Endothelial cell of umbilical vein (primary cell): Measurements from ENCODE around the gene OCIAD2. TPM values are rescaled to one million over a fixed set of nuclear protein-coding genes. Genes with fewer than 3 reads are reported as not detected.
A peak's percentile ranks its signal among the peaks of the same experiment; 100 is the strongest.

Source experiments
- BruUV-seq: library from RNA; stranded (reverse); fragments of 400-500 nt; replicated peaks from 2 replicates; lab custom pipeline; 2021; lab: Mats Ljungman, UMichigan
- CTCF ChIA-PET: fragments of 300-600, 350-600 bp; sonication (Branson Sonifier 250); formaldehyde crosslinking; loops from one replicate; lab custom pipeline; 2021; ENCODE audit warnings: antibody characterized with exemption, inconsistent platforms; lab: Charles Lee
- POLR2A ChIA-PET: fragments of 300-600, 350-600 bp; sonication (Branson Sonifier 250); formaldehyde crosslinking; loops from one replicate; lab custom pipeline; 2021; ENCODE audit warnings: antibody characterized with exemption, inconsistent platforms; lab: Charles Lee
- DNase-seq: peaks from one replicate; pipeline ENCODE4 v3.0.0-alpha.2; 2011; ENCODE audit warnings: low read depth, low spot score
- FAIRE-seq: peaks from 2 replicates; lab custom pipeline; 2011; peaks lifted over from hg19 to GRCh38; lab: Jason Lieb, UNC
- H2AFZ ChIP-seq: 2 replicates; pipeline ENCODE4 v1.6.0; 2012; ENCODE audit warnings: low read depth, low read length, control low read depth, inconsistent platforms
- H3K27ac ChIP-seq: 2 replicates; pipeline ENCODE4 v1.5.1; 2011; ENCODE audit warnings: low read depth, mild to moderate bottlenecking, control low read depth, low read length, moderate library complexity; ENCODE audit not compliant: insufficient read depth
- H3K27me3 ChIP-seq, 2 experiments: 2 replicates each; pipeline versions ENCODE4 v1.6.0 to v1.6.1; 2011; ENCODE audit warnings: low read length in 2 of 2, mixed read lengths in 1 of 2; ENCODE audit not compliant: control insufficient read depth in 2 of 2, insufficient read depth in 2 of 2
- H3K36me3 ChIP-seq, 2 experiments: 2 replicates in 1 of 2; 3 replicates in 1 of 2; pipeline ENCODE4 v1.5.1; 2011; ENCODE audit warnings: low read length in 2 of 2, mild to moderate bottlenecking in 1 of 2, moderate library complexity in 1 of 2; ENCODE audit not compliant: control insufficient read depth in 2 of 2, insufficient read depth in 2 of 2; ENCODE audit errors: extremely low read depth in 1 of 2
- H3K4me1 ChIP-seq: 3 replicates; pipeline ENCODE4 v1.5.1; 2011; ENCODE audit warnings: mild to moderate bottlenecking, low read length; ENCODE audit not compliant: control insufficient read depth, insufficient read depth; ENCODE audit errors: extremely low read depth
- H3K4me2 ChIP-seq: 2 replicates; pipeline ENCODE4 v1.6.1; 2011; ENCODE audit warnings: low read length, control low read depth, mixed read lengths; ENCODE audit not compliant: insufficient read depth
- H3K4me3 ChIP-seq, 3 experiments: fragments of 200-600 bp in 1 of 3; sonication (generic), shearing (Covaris generic) in 1 of 3; replicated peaks in 1 of 3; 2 replicates each; pipeline ENCODE4 v1.5.1; 2011 to 2016; ENCODE audit warnings: control low read depth in 3 of 3, low read length in 3 of 3, mild to moderate bottlenecking in 2 of 3, inconsistent platforms in 1 of 3, low read depth in 1 of 3, moderate library complexity in 1 of 3; ENCODE audit not compliant: insufficient read depth in 1 of 3
- H3K79me2 ChIP-seq: 2 replicates; pipeline ENCODE4 v1.6.0; 2012; ENCODE audit warnings: low read length, inconsistent platforms; ENCODE audit not compliant: control insufficient read depth, insufficient read depth
- H3K9ac ChIP-seq: replicated peaks from 2 replicates; pipeline ENCODE3; 2011; ENCODE audit warnings: low read length, control low read depth; ENCODE audit not compliant: insufficient read depth; ENCODE audit errors: extremely low read depth
- H3K9me1 ChIP-seq: replicated peaks from 3 replicates; pipeline ENCODE4 v1.6.0; 2011; ENCODE audit warnings: mild to moderate bottlenecking, low read length; ENCODE audit not compliant: control insufficient read depth, insufficient read depth; ENCODE audit errors: extremely low read depth
- H3K9me3 ChIP-seq: replicated peaks from 2 replicates; pipeline ENCODE4 v1.5.1; 2012; ENCODE audit warnings: low read length, inconsistent platforms; ENCODE audit not compliant: control insufficient read depth, insufficient read depth
- H4K20me1 ChIP-seq: replicated peaks from 2 replicates; pipeline ENCODE3; 2011; ENCODE audit warnings: mild to moderate bottlenecking, low read length; ENCODE audit not compliant: control insufficient read depth, insufficient read depth; ENCODE audit errors: extremely low read depth
- EZH2 ChIP-seq: IDR thresholded peaks from 2 replicates; pipeline ENCODE4 v1.6.1; 2012; ENCODE audit warnings: borderline replicate concordance, low read depth, mild to moderate bottlenecking, moderate library complexity, low read length, inconsistent platforms; ENCODE audit not compliant: severe bottlenecking
- FOS ChIP-seq: IDR thresholded peaks from 2 replicates; pipeline ENCODE4 v1.6.1; 2011; ENCODE audit warnings: mild to moderate bottlenecking, low read length, moderate library complexity, borderline replicate concordance; ENCODE audit not compliant: insufficient read depth
- JUN ChIP-seq: IDR thresholded peaks from 2 replicates; pipeline ENCODE4 v1.6.1; 2011; ENCODE audit warnings: borderline replicate concordance, low read depth; ENCODE audit not compliant: insufficient read length, insufficient read depth
- POLR2AphosphoS5 ChIP-seq: IDR thresholded peaks from 2 replicates; pipeline ENCODE4 v1.6.1; 2012; ENCODE audit warnings: low read depth, mild to moderate bottlenecking, control low read depth, low read length, moderate library complexity; ENCODE audit not compliant: insufficient read depth
- dilution Hi-C: fragments of 300-500 bp; cut with MboI; formaldehyde crosslinking; loops from one replicate; pipeline ENCODE4 v1.15.0; 2019; ENCODE audit warnings: low sequenced_read_pairs; ENCODE audit not compliant: extremely low pct_ligation_motif_present
- intact Hi-C: fragments of 100-400 bp; cut with micrococcal nuclease; formaldehyde crosslinking; loops from one replicate; pipeline ENCODE4 v1.10.0; 2022
- polyA plus RNA-seq, 4 experiments: library from polyadenylated mRNA; depleted of rRNA in 3 of 4; stranded (reverse) in 3 of 4; unstranded in 1 of 4; fragments of >200 nt; gene quantifications; 2 replicates each; pipeline versions ENCODE4 v1.2.1 to v1.2.3, GENCODE V29; 2011 to 2012; ENCODE audit warnings: missing spikeins in 1 of 4
- total RNA-seq: library from RNA; stranded (reverse); gene quantifications from 2 replicates; pipeline ENCODE4 v1.2.3, GENCODE V29; 2021
- TF ChIP-seq, protein P1 (sequence below), 2 donors: IDR thresholded peaks; 1 replicate in 1 of 2; 2 replicates in 1 of 2; pipeline ENCODE4 v1.5.1; 2011; ENCODE audit warnings: low read length in 2 of 2, mild to moderate bottlenecking in 2 of 2, moderate library complexity in 2 of 2, control low read depth in 1 of 2, inconsistent platforms in 1 of 2, low read depth in 1 of 2; ENCODE audit not compliant: insufficient read depth in 1 of 2; ENCODE audit errors: extremely low read depth in 1 of 2

OCIAD2 gene
- total and polyA plus RNA-seq, 2 donors (not counting 3 experiments of a cell fraction or from before 2014, with no cell fraction given): 99.0 to 119 TPM

DNA sequence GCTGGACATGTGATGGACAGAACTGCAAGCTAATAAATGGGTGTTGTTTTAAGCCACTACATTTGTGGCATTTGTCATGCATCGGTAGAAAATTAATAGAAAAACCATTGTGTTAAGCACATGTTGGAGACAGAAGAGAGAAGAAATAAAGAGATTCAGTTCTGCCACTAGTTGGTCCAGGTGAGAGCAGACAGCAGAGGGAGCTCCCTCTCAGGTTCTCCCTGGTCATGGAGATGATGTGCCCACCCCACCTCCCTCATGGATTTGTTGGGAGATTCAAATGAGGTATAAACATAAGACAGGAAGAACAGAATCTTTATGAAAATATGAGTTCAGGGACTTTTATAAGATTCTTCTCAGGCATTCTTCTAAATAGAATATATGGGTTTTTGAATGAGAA is 36.8 kb upstream of the OCIAD2 start:
- POLR2A ChIA-PET: no interaction called here
- FAIRE-seq: no peak
- DNase-seq: no peak
- TF ChIP-seq, protein P1, sequence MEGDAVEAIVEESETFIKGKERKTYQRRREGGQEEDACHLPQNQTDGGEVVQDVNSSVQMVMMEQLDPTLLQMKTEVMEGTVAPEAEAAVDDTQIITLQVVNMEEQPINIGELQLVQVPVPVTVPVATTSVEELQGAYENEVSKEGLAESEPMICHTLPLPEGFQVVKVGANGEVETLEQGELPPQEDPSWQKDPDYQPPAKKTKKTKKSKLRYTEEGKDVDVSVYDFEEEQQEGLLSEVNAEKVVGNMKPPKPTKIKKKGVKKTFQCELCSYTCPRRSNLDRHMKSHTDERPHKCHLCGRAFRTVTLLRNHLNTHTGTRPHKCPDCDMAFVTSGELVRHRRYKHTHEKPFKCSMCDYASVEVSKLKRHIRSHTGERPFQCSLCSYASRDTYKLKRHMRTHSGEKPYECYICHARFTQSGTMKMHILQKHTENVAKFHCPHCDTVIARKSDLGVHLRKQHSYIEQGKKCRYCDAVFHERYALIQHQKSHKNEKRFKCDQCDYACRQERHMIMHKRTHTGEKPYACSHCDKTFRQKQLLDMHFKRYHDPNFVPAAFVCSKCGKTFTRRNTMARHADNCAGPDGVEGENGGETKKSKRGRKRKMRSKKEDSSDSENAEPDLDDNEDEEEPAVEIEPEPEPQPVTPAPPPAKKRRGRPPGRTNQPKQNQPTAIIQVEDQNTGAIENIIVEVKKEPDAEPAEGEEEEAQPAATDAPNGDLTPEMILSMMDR (IDR thresholded peaks at IDR 0.05; ENCODE audit: extremely low read depth in 1 of 2, insufficient read depth in 1 of 2, low read depth in 1 of 2, low read length in 2 of 2): peak in 1 of 2 donors; percentile 8
- TF ChIP-seq JUN: no peak
- no peak overlapping the region for H3K4me2 ChIP-seq
- H3K79me2 ChIP-seq: no peaks in the 10 kb centered on the region
- no peak overlapping the region for H3K4me3 ChIP-seq
- no peaks in the 10 kb centered on the region for H3K36me3 ChIP-seq
- no peaks in the 10 kb centered on the region for H3K9me1 ChIP-seq
- no peak overlapping the region for H3K9ac ChIP-seq
- peaks cover 7% of the 10 kb centered on the region for H3K4me1 ChIP-seq
- H2AFZ ChIP-seq: no peak overlapping the region
- no peaks in the 10 kb centered on the region for H4K20me1 ChIP-seq
- CTCF ChIA-PET: interaction anchor here (0.9 to 1.1 kb wide), 2 partner anchors 9 to 53 kb away, joined by 3 read pairs; no protein-coding TSS in a partner anchor
- H3K27ac ChIP-seq: no peak overlapping the region
- dilution Hi-C loops: no loop called here
- no TSS peak for BruUV-seq
- H3K9me3 ChIP-seq: no peaks in the 10 kb centered on the region
- intact Hi-C loops: loop anchor here (5.0 kb wide), 1 partner anchor 41 kb away; no protein-coding TSS in a partner anchor
- H3K27me3 ChIP-seq: peaks cover 0 to 3% of the 10 kb centered on the region in 2 experiments

DNA sequence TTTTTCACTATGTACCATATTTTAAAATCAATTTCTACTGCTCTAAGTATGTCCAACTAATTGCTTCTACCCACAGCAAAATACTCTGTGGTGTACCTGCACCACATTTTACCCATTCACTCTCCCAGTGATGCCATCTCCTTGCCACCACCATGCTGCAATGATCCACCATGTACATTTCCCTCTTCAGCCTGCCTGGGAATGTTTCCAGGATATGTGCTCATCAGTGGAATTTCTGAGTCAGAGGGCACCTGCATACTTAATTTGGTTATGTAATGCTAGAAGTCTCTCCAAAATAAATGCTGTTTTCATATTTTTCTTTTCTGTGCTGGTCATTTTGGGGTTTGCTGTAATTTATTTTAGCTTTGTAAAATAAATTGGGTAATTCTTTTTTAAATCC is 33.2 kb upstream of the OCIAD2 start:
- peaks cover 7% of the 10 kb centered on the region for H3K4me1 ChIP-seq
- FAIRE-seq (peak; percentile 75), DNase-seq (peak; percentile 92)
- no peak overlapping the region for H3K4me3 ChIP-seq
- H3K9me3 ChIP-seq: no peaks in the 10 kb centered on the region
- intact Hi-C loops: loop anchor here (5.0 kb wide), 1 partner anchor 37 kb away; no protein-coding TSS in a partner anchor
- H3K79me2 ChIP-seq: no peaks in the 10 kb centered on the region
- dilution Hi-C loops: no loop called here
- TF ChIP-seq JUN: peak; percentile 94
- peak; percentile 80 for TF ChIP-seq FOS
- TF ChIP-seq EZH2: no peak
- peak; percentile 19 for TF ChIP-seq POLR2AphosphoS5
- no peaks in the 10 kb centered on the region for H3K9me1 ChIP-seq
- BruUV-seq: no TSS peak
- no peak overlapping the region for H3K4me2 ChIP-seq
- ChIA-PET CTCF (no interaction called here), POLR2A (interaction anchor here (0.6 kb wide), 1 partner anchor 1110 kb away, joined by 3 read pairs; no protein-coding TSS in a partner anchor)
- H3K9ac ChIP-seq: no peak overlapping the region
- peaks cover 0 to 3% of the 10 kb centered on the region in 2 experiments for H3K27me3 ChIP-seq
- no peak overlapping the region for H3K27ac ChIP-seq
- H4K20me1 ChIP-seq: no peaks in the 10 kb centered on the region
- no peaks in the 10 kb centered on the region for H3K36me3 ChIP-seq
- H2AFZ ChIP-seq: no peak overlapping the region
